C4-2B (cell line): ENCODE data around the gene RABGGTA.
A peak's percentile ranks its signal among the peaks of the same experiment; 100 is the strongest.

Experiments
- H3K27ac ChIP-seq: fragments of 450-650 bp; 2 replicates; pipeline ENCODE4 v1.5.1; 2017
- ZFX ChIP-seq: fragments of 450-650 bp; IDR thresholded peaks from 2 replicates; pipeline ENCODE4 v1.6.1; 2017
- TF ChIP-seq, protein P1 (sequence below): fragments of 450-650 bp; conservative IDR thresholded peaks from 2 replicates; pipeline ENCODE4 v1.5.1; 2017; ENCODE audit warnings: mild to moderate bottlenecking

The RABGGTA gene

GRCh38 chr14:24298892-24299254 is 27.5 kb upstream of the RABGGTA start:
- TF ChIP-seq, protein P1, sequence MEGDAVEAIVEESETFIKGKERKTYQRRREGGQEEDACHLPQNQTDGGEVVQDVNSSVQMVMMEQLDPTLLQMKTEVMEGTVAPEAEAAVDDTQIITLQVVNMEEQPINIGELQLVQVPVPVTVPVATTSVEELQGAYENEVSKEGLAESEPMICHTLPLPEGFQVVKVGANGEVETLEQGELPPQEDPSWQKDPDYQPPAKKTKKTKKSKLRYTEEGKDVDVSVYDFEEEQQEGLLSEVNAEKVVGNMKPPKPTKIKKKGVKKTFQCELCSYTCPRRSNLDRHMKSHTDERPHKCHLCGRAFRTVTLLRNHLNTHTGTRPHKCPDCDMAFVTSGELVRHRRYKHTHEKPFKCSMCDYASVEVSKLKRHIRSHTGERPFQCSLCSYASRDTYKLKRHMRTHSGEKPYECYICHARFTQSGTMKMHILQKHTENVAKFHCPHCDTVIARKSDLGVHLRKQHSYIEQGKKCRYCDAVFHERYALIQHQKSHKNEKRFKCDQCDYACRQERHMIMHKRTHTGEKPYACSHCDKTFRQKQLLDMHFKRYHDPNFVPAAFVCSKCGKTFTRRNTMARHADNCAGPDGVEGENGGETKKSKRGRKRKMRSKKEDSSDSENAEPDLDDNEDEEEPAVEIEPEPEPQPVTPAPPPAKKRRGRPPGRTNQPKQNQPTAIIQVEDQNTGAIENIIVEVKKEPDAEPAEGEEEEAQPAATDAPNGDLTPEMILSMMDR, result no peak
- no peak for TF ChIP-seq ZFX
- H3K27ac ChIP-seq, result peak overlapping the region; percentile 79

- TF ChIP-seq, protein P1, result peak; percentile 50
- TF ChIP-seq ZFX, result no peak
Observed at GRCh38 chr14:24297190-24297964, 26.0 kb upstream of the RABGGTA start.

DNA sequence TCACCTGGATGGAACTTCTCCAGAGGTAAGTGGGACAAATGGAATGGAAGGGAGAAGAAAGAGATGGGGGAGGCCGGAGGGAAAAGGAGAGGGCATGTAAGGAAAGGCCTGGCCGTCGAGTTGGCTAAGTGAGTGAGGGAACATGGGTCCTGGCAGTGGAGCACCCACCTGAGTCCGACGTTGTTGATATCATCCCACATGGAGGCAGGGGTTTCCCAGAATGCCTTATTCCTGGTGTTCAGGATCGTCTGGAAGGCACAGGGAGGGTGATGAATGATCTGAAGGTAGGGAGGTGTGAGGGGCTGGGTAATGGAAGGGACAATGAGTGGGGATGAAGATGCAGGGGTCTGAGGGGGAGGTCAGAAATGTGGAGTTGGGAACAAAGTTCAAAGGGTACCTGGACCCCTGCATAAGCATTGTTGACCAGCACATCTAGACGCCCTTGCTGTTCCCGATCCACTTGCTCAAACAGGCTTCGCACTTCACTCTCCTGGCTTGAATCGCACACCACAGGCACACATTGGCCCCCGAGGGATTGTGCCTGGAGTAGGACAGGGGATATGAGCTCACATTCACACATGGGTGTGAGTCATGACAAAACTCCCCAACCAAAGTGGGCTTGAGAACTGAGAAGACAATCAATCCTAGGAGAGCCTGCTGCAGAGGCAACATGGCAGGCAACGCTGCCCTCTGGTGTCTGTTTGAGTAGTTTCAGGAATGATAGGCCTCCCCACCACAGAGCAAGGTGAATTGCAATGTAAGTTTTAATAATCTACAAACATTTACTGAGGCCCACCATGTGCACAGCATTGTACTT is 25.2 kb upstream of the RABGGTA start:
- no peak for TF ChIP-seq ZFX
- TF ChIP-seq, protein P1, result peak; percentile 68
- no peak overlapping the region for H3K27ac ChIP-seq

More at GRCh38 chr14:24297190-24297964, 26.0 kb upstream of the RABGGTA start:
- H3K27ac ChIP-seq, result no peak overlapping the region

- H3K27ac ChIP-seq, result no peak overlapping the region
Observed at GRCh38 chr14:24293525-24293924, 22.1 kb upstream of the RABGGTA start.

DNA sequence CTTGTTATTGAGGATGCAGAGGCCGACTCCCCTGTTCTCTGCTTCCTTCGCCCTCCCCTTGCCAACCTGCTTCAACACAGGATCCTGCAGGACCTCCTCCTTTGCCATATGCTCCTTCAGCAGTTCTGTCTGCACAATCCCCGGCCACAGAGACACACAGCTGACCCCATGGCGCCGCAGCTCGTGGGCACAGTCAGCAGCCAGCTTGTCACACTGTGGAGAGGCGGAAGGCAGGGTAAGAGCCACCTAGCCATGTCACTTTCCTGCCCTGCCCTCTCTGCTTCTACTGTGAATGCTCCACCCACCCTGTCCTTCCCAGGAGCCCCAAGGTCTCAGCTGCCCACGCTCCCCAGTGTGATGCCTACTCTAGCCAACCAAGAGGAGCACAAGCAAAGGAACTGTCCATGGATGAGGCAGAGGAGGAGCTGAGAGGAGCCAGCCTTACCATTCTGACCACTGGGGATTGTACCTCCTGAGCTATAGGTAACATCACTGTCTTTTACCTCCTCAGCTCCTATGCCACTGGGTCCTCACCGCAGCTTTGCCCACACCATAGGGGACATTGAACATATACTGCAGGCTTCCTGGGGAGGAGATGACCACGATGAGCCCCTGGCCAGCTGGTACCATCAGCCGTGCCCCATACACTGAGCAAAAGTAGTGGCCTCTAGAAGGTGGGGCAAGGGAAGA is 20.9 kb upstream of the RABGGTA start:
- H3K27ac ChIP-seq, result no peak overlapping the region
- TF ChIP-seq, protein P1, result no peak
- TF ChIP-seq ZFX, result no peak

More at GRCh38 chr14:24293525-24293924, 22.1 kb upstream of the RABGGTA start:
- no peak for TF ChIP-seq ZFX
- TF ChIP-seq, protein P1, result no peak

GRCh38 chr14:24291446-24292117 is 20.2 kb upstream of the RABGGTA start:
- TF ChIP-seq, protein P1, result no peak
- TF ChIP-seq ZFX, result no peak
- no peak overlapping the region for H3K27ac ChIP-seq
